Esophagus muscularis mucosa (tissue), 4 donors: Measurements from ENCODE around the gene ADAM8. TPM values are rescaled to one million over a fixed set of nuclear protein-coding genes. Genes with fewer than 3 reads are reported as not detected.

Experiments
- DNase-seq: peaks from one replicate; pipeline ENCODE4 v3.0.0-alpha.2; 2017; ENCODE audit errors: extremely low spot score
- H3K27ac ChIP-seq, 4 donors: fragments of 200-600 bp; sonication (generic); replicated peaks in 1 of 4; 1 replicate in 3 of 4; 2 replicates in 1 of 4; pipeline ENCODE4 v1.5.1; 2016 to 2019; ENCODE audit warnings: mild to moderate bottlenecking in 1 of 4
- H3K27me3 ChIP-seq, 4 donors: fragments of 200-600 bp; sonication (generic); one replicate each; pipeline versions ENCODE4 v1.5.1 to v1.6.0; 2016 to 2019
- H3K36me3 ChIP-seq, 4 donors: fragments of 200-600 bp; sonication (generic); one replicate each; pipeline ENCODE4 v1.5.1; 2016 to 2019
- H3K4me1 ChIP-seq, 4 donors: fragments of 200-600 bp; sonication (generic); one replicate each; pipeline ENCODE4 v1.5.1; 2016 to 2019
- H3K4me3 ChIP-seq, 4 donors: fragments of 200-600 bp; sonication (generic); 1 replicate in 2 of 4; 2 replicates in 2 of 4; pipeline ENCODE4 v1.5.1; 2016 to 2019; ENCODE audit warnings: mild to moderate bottlenecking in 4 of 4, moderate library complexity in 1 of 4
- H3K9me3 ChIP-seq, 4 donors: fragments of 200-600 bp; sonication (generic); 1 replicate in 3 of 4; 2 replicates in 1 of 4; pipeline ENCODE4 v1.5.1; 2016 to 2019
- EP300 ChIP-seq: sonication (generic); formaldehyde crosslinking; IDR thresholded peaks from one replicate; pipeline ENCODE4 v1.6.1; 2017; ENCODE audit warnings: antibody characterized with exemption
- POLR2A ChIP-seq: fragments of 450-650 bp; IDR thresholded peaks from one replicate; pipeline ENCODE4 v1.6.1; 2017; ENCODE audit warnings: antibody characterized with exemption, moderate library complexity, mild to moderate bottlenecking, low read depth
- POLR2AphosphoS5 ChIP-seq, 2 donors: sonication (generic); formaldehyde crosslinking; IDR thresholded peaks; one replicate each; pipeline ENCODE4 v1.6.1; 2017; ENCODE audit warnings: antibody characterized with exemption in 2 of 2
- WGBS: methylation state at CpG from one replicate; pipeline ENCODE4 v1.1.5; 2018; 5-methylcytosine and 5-hydroxymethylcytosine counted together
- intact Hi-C: fragments of 100-400 bp; cut with DNase I; formaldehyde crosslinking; loops from one replicate; pipeline ENCODE4 v1.15.1; 2023
- total RNA-seq, 4 donors: library from RNA; depleted of rRNA; stranded (reverse); fragments of >200 nt; gene quantifications; one replicate each; pipeline versions ENCODE4 v1.1.0 to v1.2.1, GENCODE V29; 2016
- TF ChIP-seq, protein P1 (sequence below), 3 experiments: fragments of 200-600 bp in 2 of 3; fragments of 450-650 bp in 1 of 3; sonication (generic) in 2 of 3; IDR thresholded peaks; one replicate each; pipeline ENCODE4 v1.5.1; 2017 to 2019; ENCODE audit warnings: antibody characterized with exemption in 3 of 3, mild to moderate bottlenecking in 2 of 3, moderate library complexity in 1 of 3

The ADAM8 gene
- total RNA-seq, 4 donors from 2014 or later, result 1.2 to 8.9 (median 2.3) TPM

- Histone ChIP-seq H3K9me3 (no peaks in the 10 kb centered on the region), H3K27ac (peak overlapping the region; percentile 94 to 98 (median 96)), H3K4me3 (peak overlapping the region; percentile 90 to 100 (median 96)), H3K36me3 (peaks cover 10 to 50% (median 35%) of the 10 kb centered on the region in 4 donors), H3K27me3 (no peaks in the 10 kb centered on the region), H3K4me1 (peaks cover 15 to 54% (median 49%) of the 10 kb centered on the region in 4 donors)
- 19% methylated on average over 34 of the region's 46 CpGs for WGBS
- TF ChIP-seq, protein P1, sequence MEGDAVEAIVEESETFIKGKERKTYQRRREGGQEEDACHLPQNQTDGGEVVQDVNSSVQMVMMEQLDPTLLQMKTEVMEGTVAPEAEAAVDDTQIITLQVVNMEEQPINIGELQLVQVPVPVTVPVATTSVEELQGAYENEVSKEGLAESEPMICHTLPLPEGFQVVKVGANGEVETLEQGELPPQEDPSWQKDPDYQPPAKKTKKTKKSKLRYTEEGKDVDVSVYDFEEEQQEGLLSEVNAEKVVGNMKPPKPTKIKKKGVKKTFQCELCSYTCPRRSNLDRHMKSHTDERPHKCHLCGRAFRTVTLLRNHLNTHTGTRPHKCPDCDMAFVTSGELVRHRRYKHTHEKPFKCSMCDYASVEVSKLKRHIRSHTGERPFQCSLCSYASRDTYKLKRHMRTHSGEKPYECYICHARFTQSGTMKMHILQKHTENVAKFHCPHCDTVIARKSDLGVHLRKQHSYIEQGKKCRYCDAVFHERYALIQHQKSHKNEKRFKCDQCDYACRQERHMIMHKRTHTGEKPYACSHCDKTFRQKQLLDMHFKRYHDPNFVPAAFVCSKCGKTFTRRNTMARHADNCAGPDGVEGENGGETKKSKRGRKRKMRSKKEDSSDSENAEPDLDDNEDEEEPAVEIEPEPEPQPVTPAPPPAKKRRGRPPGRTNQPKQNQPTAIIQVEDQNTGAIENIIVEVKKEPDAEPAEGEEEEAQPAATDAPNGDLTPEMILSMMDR (IDR thresholded peaks at IDR 0.05), result peak in 1 of 3 experiments; percentile 3
- TF ChIP-seq POLR2AphosphoS5 (IDR thresholded peaks at IDR 0.05), result no peak
- peak; percentile 98 for DNase-seq
- intact Hi-C loops, result no loop called here
These were observed 32.5 kb upstream of the ADAM8 start for GRCh38 chr10:133309100-133309719.

GRCh38 chr10:133308421-133309099, 31.9 kb upstream of the ADAM8 start, which contains the start of the genes TUBGCP2 and ZNF511:
Gene TUBGCP2 (minus strand): TSS chr10:133308872. CDS start chr10:133302941, 5,931 bp downstream.
Gene ZNF511 (plus strand): TSS chr10:133308914. CDS start chr10:133308944, 30 bp downstream.
- TF ChIP-seq EP300 (no peak), POLR2A (peak; percentile 51), POLR2AphosphoS5 (IDR thresholded peaks at IDR 0.05) (peak; percentile 83 to 91)
- TF ChIP-seq, protein P1 (IDR thresholded peaks at IDR 0.05), result peak in 1 of 3 experiments; percentile 40
- Histone ChIP-seq H3K27ac (peak within 1 kb of the TSS; percentile 94 to 98 (median 96)), H3K27me3 (no peaks in the 10 kb centered on the region), H3K36me3 (peaks cover 10 to 53% (median 37%) of the 10 kb centered on the region in 4 donors), H3K9me3 (no peaks in the 10 kb centered on the region), H3K4me3 (peak within 1 kb of the TSS; percentile 90 to 100 (median 96)), H3K4me1 (peaks cover 15 to 51% (median 49%) of the 10 kb centered on the region in 4 donors)
- peak; percentile 94 for DNase-seq
- intact Hi-C loops, result no loop called here
- WGBS, result 0% methylated on average over 22 of the region's 89 CpGs

- no peak for DNase-seq
- Histone ChIP-seq H3K27me3 (no peaks in the 10 kb centered on the region), H3K36me3 (peaks cover 10 to 54% (median 39%) of the 10 kb centered on the region in 4 donors), H3K4me1 (peaks cover 15 to 56% (median 54%) of the 10 kb centered on the region in 4 donors), H3K9me3 (no peaks in the 10 kb centered on the region), H3K4me3 (peak overlapping the region; percentile 90 to 100 (median 96)), H3K27ac (peak overlapping the region; percentile 94 to 98 (median 96))
- intact Hi-C loops, result no loop called here
- TF ChIP-seq POLR2A, result no peak
- TF ChIP-seq, protein P1 (IDR thresholded peaks at IDR 0.05), result peak; percentile 43 to 55 (median 45)
- WGBS, result 6% methylated on average over 25 of the region's 25 CpGs
These were observed 31.2 kb upstream of the ADAM8 start for GRCh38 chr10:133307776-133308420.

GRCh38 chr10:133306941-133307379, 30.3 kb upstream of the ADAM8 start:
- H3K4me1 ChIP-seq, result peaks cover 15 to 57% (median 56%) of the 10 kb centered on the region in 4 donors
- H3K4me3 ChIP-seq, result peak overlapping the region in 3 of 4 donors; percentile 90 to 100 (median 99)
- no peak for DNase-seq
- WGBS, result 90% methylated on average over 14 of the region's 17 CpGs
- H3K36me3 ChIP-seq, result peaks cover 14 to 54% (median 39%) of the 10 kb centered on the region in 4 donors
- H3K9me3 ChIP-seq, result no peaks in the 10 kb centered on the region
- no peak for TF ChIP-seq EP300
- TF ChIP-seq, protein P1 (IDR thresholded peaks at IDR 0.05), result no peak
- no peak for TF ChIP-seq POLR2A
- no peak for TF ChIP-seq POLR2AphosphoS5 (IDR thresholded peaks at IDR 0.05)
- no peak overlapping the region for H3K27ac ChIP-seq
- intact Hi-C loops, result no loop called here
- H3K27me3 ChIP-seq, result no peaks in the 10 kb centered on the region
